ENCODE results near the gene MEF2C. TPM values are rescaled to one million over a fixed set of nuclear protein-coding genes. Genes with fewer than 3 reads are reported as not detected.

MEF2C gene
- total and polyA plus RNA-seq, 7 donors = 2.8 to 51.4 (median 32.1) TPM

- no peak for DNase-seq
- 22 to 69% methylated on average over 7 of the region's 7 CpGs for WGBS, 2 donors
- Histone ChIP-seq H3K9me3 (no peaks in the 10 kb centered on the region), H3K27ac (no peak overlapping the region), H3K4me3 (no peak overlapping the region), H3K4me1 (peaks cover 0 to 7% (median 3%) of the 10 kb centered on the region in 4 donors), H3K27me3 (no peaks in the 10 kb centered on the region), H3K36me3 (no peaks in the 10 kb centered on the region)
- intact Hi-C loops (cut with DNase I) = no loop called here
- no peak for TF ChIP-seq EP300 (IDR thresholded peaks at IDR 0.05)
- TF ChIP-seq POLR2AphosphoS5 (IDR thresholded peaks at IDR 0.05) = no peak
- no peak for TF ChIP-seq CTCF (IDR thresholded peaks at IDR 0.05)
- no peak for TF ChIP-seq POLR2A (IDR thresholded peaks at IDR 0.05)
Measured at GRCh38 chr5:88868468-88869068, 14.4 kb downstream of the MEF2C start.

- H3K27ac ChIP-seq = no peak overlapping the region
- H3K4me1 ChIP-seq = peaks cover 0 to 7% (median 3%) of the 10 kb centered on the region in 4 donors
- DNase-seq = no peak
- no peaks in the 10 kb centered on the region for H3K36me3 ChIP-seq
- intact Hi-C loops (cut with DNase I) = no loop called here
- no peak for TF ChIP-seq POLR2A (IDR thresholded peaks at IDR 0.05)
- no peak for TF ChIP-seq POLR2AphosphoS5 (IDR thresholded peaks at IDR 0.05)
- no peak for TF ChIP-seq EP300 (IDR thresholded peaks at IDR 0.05)
- no peak for TF ChIP-seq CTCF (IDR thresholded peaks at IDR 0.05)
- no peak overlapping the region for H3K4me3 ChIP-seq
- no peaks in the 10 kb centered on the region for H3K9me3 ChIP-seq
- no peaks in the 10 kb centered on the region for H3K27me3 ChIP-seq
- 95% methylated on average over 6 of the region's 6 CpGs for WGBS, 2 donors
Measured at GRCh38 chr5:88867638-88868037, 15.3 kb downstream of the MEF2C start.

GRCh38 chr5:88863523-88863922 lies 19.5 kb downstream of the MEF2C start:
- WGBS, 2 donors = 95% methylated on average over 5 of the region's 5 CpGs
- peaks cover 0 to 9% (median 2%) of the 10 kb centered on the region in 4 donors for H3K4me1 ChIP-seq
- H3K4me3 ChIP-seq = no peak overlapping the region
- no peaks in the 10 kb centered on the region for H3K27me3 ChIP-seq
- TF ChIP-seq CTCF (IDR thresholded peaks at IDR 0.05) (no peak), EP300 (IDR thresholded peaks at IDR 0.05) (no peak), POLR2AphosphoS5 (IDR thresholded peaks at IDR 0.05) (no peak), POLR2A (IDR thresholded peaks at IDR 0.05) (no peak)
- H3K9me3 ChIP-seq = no peaks in the 10 kb centered on the region
- intact Hi-C loops (cut with DNase I) = no loop called here
- DNase-seq = no peak
- no peaks in the 10 kb centered on the region for H3K36me3 ChIP-seq
- H3K27ac ChIP-seq = no peak overlapping the region

- no peaks in the 10 kb centered on the region for H3K9me3 ChIP-seq
Measured at GRCh38 chr5:88862547-88863175, 20.3 kb downstream of the MEF2C start.

More at GRCh38 chr5:88862547-88863175, 20.3 kb downstream of the MEF2C start:
- H3K27me3 ChIP-seq = no peaks in the 10 kb centered on the region
- H3K4me3 ChIP-seq = no peak overlapping the region
- WGBS, 2 donors = 94 to 96% methylated on average over 5 of the region's 5 CpGs
- no peak overlapping the region for H3K27ac ChIP-seq
- DNase-seq = no peak
- TF ChIP-seq EP300 (IDR thresholded peaks at IDR 0.05) (no peak), CTCF (IDR thresholded peaks at IDR 0.05) (no peak), POLR2A (IDR thresholded peaks at IDR 0.05) (no peak), POLR2AphosphoS5 (IDR thresholded peaks at IDR 0.05) (no peak)
- intact Hi-C loops (cut with DNase I) = no loop called here
- H3K4me1 ChIP-seq = peaks cover 0 to 9% (median 2%) of the 10 kb centered on the region in 4 donors
- no peaks in the 10 kb centered on the region for H3K36me3 ChIP-seq

Data from sigmoid colon (tissue), 7 donors.